Spleen (tissue), 7 donors: Measurements from ENCODE around the gene TGFBR3L.

Experiments
- CTCF ChIP-seq, 11 experiments: fragments of 200-600 bp in 7 of 11; fragments of 450-650 bp in 4 of 11; sonication (generic) in 4 of 11; IDR thresholded peaks in 8 of 11; conservative IDR thresholded peaks in 3 of 11; 1 replicate in 7 of 11; 2 replicates in 4 of 11; pipeline versions ENCODE4 v1.4.0 to v1.8.0; 2016 to 2021; ENCODE audit warnings: antibody characterized with exemption in 11 of 11, inconsistent platforms in 4 of 11, mild to moderate bottlenecking in 1 of 11
- POLR2A ChIP-seq, 3 donors: fragments of 450-650 bp; IDR thresholded peaks; one replicate each; pipeline ENCODE4 v1.5.1; 2017; ENCODE audit warnings: antibody characterized with exemption in 3 of 3, mild to moderate bottlenecking in 1 of 3
- POLR2AphosphoS5 ChIP-seq, 3 donors: sonication (generic); formaldehyde crosslinking; IDR thresholded peaks; one replicate each; pipeline ENCODE4 v1.5.1; 2017; ENCODE audit warnings: antibody characterized with exemption in 3 of 3
- donor health status: DM: no; HTN: no; CAD: no; lungs with moderate emphysema.
- donor health status: DM: no; HTN: no; CAD: no.
- donor health status: DM: no; HTN: no; CAD: no.

GRCh38 chr19:7915250-7916102 lies 846 bp downstream of the TGFBR3L start:
- no peak for TF ChIP-seq CTCF (IDR thresholded peaks at IDR 0.05 in 8 of 11, conservative IDR thresholded peaks at IDR 0.05 in 3 of 11)
- TF ChIP-seq POLR2AphosphoS5 (IDR thresholded peaks at IDR 0.05), result peak in 1 of 3 donors; percentile 21
- TF ChIP-seq POLR2A (IDR thresholded peaks at IDR 0.05), result no peak
